ENCODE results near the gene LRRC27.

GRCh38 chr10:132313305-132313704 is 18.7 kb upstream of the LRRC27 start:
- no peak for TF ChIP-seq NR3C1 (IDR thresholded peaks at IDR 0.05)
- TF ChIP-seq PBX3 (IDR thresholded peaks at IDR 0.05): no peak
- no peak for TF ChIP-seq CTCF (IDR thresholded peaks at IDR 0.05)
- TF ChIP-seq TP53 (CRISPR knock-in tag; IDR thresholded peaks at IDR 0.05): no peak
